Ishikawa (cell line): Measurements from ENCODE around the gene TIMP3.

Source experiments
- CEBPB ChIP-seq: IDR thresholded peaks from 2 replicates; pipeline ENCODE4 v1.6.1; 2012
- CREB1 ChIP-seq: IDR thresholded peaks from 2 replicates; pipeline ENCODE4 v1.6.1; 2012; ENCODE audit warnings: low read depth
- EGR1 ChIP-seq: IDR thresholded peaks from 2 replicates; pipeline ENCODE4 v1.6.1; 2012
- EP300 ChIP-seq: IDR thresholded peaks from 2 replicates; pipeline ENCODE4 v1.6.1; 2012; ENCODE audit warnings: borderline replicate concordance
- FOXM1 ChIP-seq: IDR thresholded peaks from 2 replicates; pipeline ENCODE4 v1.6.1; 2012; ENCODE audit warnings: low read depth, borderline replicate concordance
- NFIC ChIP-seq: IDR thresholded peaks from 2 replicates; pipeline ENCODE4 v1.6.1; 2012
- RAD21 ChIP-seq: IDR thresholded peaks from 2 replicates; pipeline ENCODE4 v1.6.1; 2012; ENCODE audit warnings: low read depth
- TAF1 ChIP-seq: IDR thresholded peaks from 2 replicates; pipeline ENCODE4 v1.6.1; 2012; ENCODE audit warnings: low read depth, mild to moderate bottlenecking
- TEAD4 ChIP-seq: IDR thresholded peaks from 2 replicates; pipeline ENCODE4 v1.6.1; 2012
- YY1 ChIP-seq: IDR thresholded peaks from 2 replicates; pipeline ENCODE4 v1.6.1; 2012; ENCODE audit warnings: low read depth
- TF ChIP-seq, protein P1 (sequence below): IDR thresholded peaks from 2 replicates; pipeline ENCODE4 v1.6.1; 2012; ENCODE audit warnings: low read depth, mild to moderate bottlenecking
- TF ChIP-seq, protein P2 (sequence below): IDR thresholded peaks from 2 replicates; pipeline ENCODE4 v1.6.1; 2012
- TF ChIP-seq, protein P3 (sequence below): IDR thresholded peaks from 2 replicates; pipeline ENCODE4 v1.6.1; 2012

DNA sequence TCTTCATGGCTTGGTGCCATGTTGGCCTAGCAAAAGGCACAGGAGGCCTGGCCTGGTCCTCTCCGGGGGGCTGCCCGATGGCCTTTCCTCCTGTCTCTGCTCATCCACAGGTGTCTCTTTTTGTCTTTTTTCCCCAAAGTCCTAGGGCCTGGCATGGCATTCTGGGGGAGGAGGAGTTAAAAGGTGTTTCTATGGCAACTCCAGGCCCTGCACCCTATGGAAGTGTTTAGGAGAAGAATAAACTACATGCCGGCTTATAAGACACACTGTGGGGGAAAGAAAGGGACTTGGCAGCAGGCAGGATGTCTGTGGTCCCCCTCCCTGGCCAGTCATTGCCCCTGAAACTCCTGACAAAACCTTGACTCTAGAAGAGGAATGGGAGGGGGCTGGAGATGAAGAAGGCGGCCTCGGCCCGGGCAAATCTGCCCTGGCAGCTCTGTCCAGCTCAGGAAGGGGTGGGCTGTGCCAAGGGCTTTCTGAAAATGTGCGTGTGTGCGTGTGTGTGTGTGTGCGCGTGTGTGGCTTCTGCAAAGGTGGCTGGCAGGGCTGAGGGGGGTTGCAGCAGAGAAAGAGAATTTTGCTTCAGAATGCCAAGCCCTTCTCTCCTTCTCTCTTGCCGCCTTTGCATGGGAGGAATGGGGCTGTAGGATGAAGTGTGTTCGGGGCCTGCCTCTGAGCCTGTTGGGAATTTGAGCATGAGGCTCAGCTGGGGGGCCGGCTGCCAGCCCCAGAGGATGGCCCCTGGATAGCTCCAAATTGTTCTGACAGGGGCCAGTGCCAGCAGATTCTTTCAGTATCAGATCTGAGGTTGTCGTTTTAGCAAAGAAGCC, 3.2 kb downstream of the TIMP3 start:
- TF ChIP-seq TAF1 (no peak), TEAD4 (no peak), CEBPB (no peak), YY1 (no peak), RAD21 (no peak), FOXM1 (no peak), EP300 (no peak), NFIC (no peak), EGR1 (no peak), CREB1 (no peak)
- TF ChIP-seq, protein P1, sequence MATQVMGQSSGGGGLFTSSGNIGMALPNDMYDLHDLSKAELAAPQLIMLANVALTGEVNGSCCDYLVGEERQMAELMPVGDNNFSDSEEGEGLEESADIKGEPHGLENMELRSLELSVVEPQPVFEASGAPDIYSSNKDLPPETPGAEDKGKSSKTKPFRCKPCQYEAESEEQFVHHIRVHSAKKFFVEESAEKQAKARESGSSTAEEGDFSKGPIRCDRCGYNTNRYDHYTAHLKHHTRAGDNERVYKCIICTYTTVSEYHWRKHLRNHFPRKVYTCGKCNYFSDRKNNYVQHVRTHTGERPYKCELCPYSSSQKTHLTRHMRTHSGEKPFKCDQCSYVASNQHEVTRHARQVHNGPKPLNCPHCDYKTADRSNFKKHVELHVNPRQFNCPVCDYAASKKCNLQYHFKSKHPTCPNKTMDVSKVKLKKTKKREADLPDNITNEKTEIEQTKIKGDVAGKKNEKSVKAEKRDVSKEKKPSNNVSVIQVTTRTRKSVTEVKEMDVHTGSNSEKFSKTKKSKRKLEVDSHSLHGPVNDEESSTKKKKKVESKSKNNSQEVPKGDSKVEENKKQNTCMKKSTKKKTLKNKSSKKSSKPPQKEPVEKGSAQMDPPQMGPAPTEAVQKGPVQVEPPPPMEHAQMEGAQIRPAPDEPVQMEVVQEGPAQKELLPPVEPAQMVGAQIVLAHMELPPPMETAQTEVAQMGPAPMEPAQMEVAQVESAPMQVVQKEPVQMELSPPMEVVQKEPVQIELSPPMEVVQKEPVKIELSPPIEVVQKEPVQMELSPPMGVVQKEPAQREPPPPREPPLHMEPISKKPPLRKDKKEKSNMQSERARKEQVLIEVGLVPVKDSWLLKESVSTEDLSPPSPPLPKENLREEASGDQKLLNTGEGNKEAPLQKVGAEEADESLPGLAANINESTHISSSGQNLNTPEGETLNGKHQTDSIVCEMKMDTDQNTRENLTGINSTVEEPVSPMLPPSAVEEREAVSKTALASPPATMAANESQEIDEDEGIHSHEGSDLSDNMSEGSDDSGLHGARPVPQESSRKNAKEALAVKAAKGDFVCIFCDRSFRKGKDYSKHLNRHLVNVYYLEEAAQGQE = no peak
- TF ChIP-seq, protein P2, sequence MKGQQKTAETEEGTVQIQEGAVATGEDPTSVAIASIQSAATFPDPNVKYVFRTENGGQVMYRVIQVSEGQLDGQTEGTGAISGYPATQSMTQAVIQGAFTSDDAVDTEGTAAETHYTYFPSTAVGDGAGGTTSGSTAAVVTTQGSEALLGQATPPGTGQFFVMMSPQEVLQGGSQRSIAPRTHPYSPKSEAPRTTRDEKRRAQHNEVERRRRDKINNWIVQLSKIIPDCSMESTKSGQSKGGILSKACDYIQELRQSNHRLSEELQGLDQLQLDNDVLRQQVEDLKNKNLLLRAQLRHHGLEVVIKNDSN = no peak
- TF ChIP-seq, protein P3, sequence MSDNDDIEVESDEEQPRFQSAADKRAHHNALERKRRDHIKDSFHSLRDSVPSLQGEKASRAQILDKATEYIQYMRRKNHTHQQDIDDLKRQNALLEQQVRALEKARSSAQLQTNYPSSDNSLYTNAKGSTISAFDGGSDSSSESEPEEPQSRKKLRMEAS = no peak
